GM12878 (cell line): ENCODE measurements around the gene MPDZ. TPM values are rescaled to one million over a fixed set of nuclear protein-coding genes. Genes with fewer than 3 reads are reported as not detected.

ENCODE experiments used
- ATF7 ChIP-seq: fragments of 450-650 bp; IDR thresholded peaks from 2 replicates; pipeline ENCODE4 v1.6.1; 2016; ENCODE audit warnings: low read depth, mild to moderate bottlenecking
- EP300 ChIP-seq, 2 experiments: fragments of 150-350 bp in 1 of 2; IDR thresholded peaks; 2 replicates each; pipeline ENCODE4 v1.6.1; 2011 to 2012; ENCODE audit warnings: low read depth in 2 of 2, low read length in 2 of 2, borderline replicate concordance in 1 of 2, improper control_type of control experiment in 1 of 2, inconsistent platforms in 1 of 2; ENCODE audit not compliant: control insufficient read depth in 1 of 2
- HCFC1 ChIP-seq: fragments of 150-350 bp; IDR thresholded peaks from 2 replicates; pipeline ENCODE4 v1.6.1; 2014; ENCODE audit warnings: low read length
- JUNB ChIP-seq: IDR thresholded peaks from 2 replicates; pipeline ENCODE4 v1.6.1; 2016; ENCODE audit warnings: antibody characterized with exemption, mild to moderate bottlenecking
- MTA3 ChIP-seq: IDR thresholded peaks from 2 replicates; pipeline ENCODE4 v1.6.1; 2012; ENCODE audit warnings: low read length, inconsistent platforms, borderline replicate concordance
- polyA plus RNA-seq, 11 experiments: library from polyadenylated mRNA; depleted of rRNA in 4 of 11; unstranded in 6 of 11; stranded (reverse) in 5 of 11; fragments of >200 nt; fragmentation: Nextera tagmentation in 4 of 11; fragmentation: Illumina TruSeq in 1 of 11; extraction: Ambion mirVana in 4 of 11; extraction: Trizol in 1 of 11; gene quantifications; 1 replicate in 1 of 11; 2 replicates in 10 of 11; pipeline versions ENCODE4 v1.2.1 to v1.2.3, GENCODE V29; 2011 to 2016; ENCODE audit warnings: inconsistent platforms in 2 of 11, missing spikeins in 2 of 11, low read depth in 1 of 11
- total RNA-seq, 4 experiments: library from RNA; depleted of rRNA in 3 of 4; stranded (reverse); fragments of >200 nt in 3 of 4; fragmentation: Illumina TruSeq in 1 of 4; extraction: Trizol in 1 of 4; gene quantifications; 2 replicates each; pipeline versions ENCODE4 v1.2.1 to v1.2.3, GENCODE V29; 2013 to 2021
- TF ChIP-seq, protein P1 (sequence below): fragments of 450-650 bp; IDR thresholded peaks from 2 replicates; pipeline ENCODE4 v1.6.1; 2017; ENCODE audit warnings: mild to moderate bottlenecking, moderate library complexity
- TF ChIP-seq, protein P2 (sequence below): IDR thresholded peaks from 2 replicates; pipeline ENCODE4 v1.6.1; 2012; ENCODE audit warnings: improper control_type of control experiment, low read depth, low read length; ENCODE audit not compliant: insufficient replicate concordance

MPDZ gene
- total and polyA plus RNA-seq, 10 of the 15 experiments (the other 5 are each of a cell fraction or from before 2014, with no cell fraction given), result 0.36 TPM; not detected in 9

- TF ChIP-seq, protein P1, sequence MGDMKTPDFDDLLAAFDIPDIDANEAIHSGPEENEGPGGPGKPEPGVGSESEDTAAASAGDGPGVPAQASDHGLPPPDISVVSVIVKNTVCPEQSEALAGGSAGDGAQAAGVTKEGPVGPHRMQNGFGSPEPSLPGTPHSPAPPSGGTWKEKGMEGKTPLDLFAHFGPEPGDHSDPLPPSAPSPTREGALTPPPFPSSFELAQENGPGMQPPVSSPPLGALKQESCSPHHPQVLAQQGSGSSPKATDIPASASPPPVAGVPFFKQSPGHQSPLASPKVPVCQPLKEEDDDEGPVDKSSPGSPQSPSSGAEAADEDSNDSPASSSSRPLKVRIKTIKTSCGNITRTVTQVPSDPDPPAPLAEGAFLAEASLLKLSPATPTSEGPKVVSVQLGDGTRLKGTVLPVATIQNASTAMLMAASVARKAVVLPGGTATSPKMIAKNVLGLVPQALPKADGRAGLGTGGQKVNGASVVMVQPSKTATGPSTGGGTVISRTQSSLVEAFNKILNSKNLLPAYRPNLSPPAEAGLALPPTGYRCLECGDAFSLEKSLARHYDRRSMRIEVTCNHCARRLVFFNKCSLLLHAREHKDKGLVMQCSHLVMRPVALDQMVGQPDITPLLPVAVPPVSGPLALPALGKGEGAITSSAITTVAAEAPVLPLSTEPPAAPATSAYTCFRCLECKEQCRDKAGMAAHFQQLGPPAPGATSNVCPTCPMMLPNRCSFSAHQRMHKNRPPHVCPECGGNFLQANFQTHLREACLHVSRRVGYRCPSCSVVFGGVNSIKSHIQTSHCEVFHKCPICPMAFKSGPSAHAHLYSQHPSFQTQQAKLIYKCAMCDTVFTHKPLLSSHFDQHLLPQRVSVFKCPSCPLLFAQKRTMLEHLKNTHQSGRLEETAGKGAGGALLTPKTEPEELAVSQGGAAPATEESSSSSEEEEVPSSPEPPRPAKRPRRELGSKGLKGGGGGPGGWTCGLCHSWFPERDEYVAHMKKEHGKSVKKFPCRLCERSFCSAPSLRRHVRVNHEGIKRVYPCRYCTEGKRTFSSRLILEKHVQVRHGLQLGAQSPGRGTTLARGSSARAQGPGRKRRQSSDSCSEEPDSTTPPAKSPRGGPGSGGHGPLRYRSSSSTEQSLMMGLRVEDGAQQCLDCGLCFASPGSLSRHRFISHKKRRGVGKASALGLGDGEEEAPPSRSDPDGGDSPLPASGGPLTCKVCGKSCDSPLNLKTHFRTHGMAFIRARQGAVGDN, result no peak
- TF ChIP-seq, protein P2, sequence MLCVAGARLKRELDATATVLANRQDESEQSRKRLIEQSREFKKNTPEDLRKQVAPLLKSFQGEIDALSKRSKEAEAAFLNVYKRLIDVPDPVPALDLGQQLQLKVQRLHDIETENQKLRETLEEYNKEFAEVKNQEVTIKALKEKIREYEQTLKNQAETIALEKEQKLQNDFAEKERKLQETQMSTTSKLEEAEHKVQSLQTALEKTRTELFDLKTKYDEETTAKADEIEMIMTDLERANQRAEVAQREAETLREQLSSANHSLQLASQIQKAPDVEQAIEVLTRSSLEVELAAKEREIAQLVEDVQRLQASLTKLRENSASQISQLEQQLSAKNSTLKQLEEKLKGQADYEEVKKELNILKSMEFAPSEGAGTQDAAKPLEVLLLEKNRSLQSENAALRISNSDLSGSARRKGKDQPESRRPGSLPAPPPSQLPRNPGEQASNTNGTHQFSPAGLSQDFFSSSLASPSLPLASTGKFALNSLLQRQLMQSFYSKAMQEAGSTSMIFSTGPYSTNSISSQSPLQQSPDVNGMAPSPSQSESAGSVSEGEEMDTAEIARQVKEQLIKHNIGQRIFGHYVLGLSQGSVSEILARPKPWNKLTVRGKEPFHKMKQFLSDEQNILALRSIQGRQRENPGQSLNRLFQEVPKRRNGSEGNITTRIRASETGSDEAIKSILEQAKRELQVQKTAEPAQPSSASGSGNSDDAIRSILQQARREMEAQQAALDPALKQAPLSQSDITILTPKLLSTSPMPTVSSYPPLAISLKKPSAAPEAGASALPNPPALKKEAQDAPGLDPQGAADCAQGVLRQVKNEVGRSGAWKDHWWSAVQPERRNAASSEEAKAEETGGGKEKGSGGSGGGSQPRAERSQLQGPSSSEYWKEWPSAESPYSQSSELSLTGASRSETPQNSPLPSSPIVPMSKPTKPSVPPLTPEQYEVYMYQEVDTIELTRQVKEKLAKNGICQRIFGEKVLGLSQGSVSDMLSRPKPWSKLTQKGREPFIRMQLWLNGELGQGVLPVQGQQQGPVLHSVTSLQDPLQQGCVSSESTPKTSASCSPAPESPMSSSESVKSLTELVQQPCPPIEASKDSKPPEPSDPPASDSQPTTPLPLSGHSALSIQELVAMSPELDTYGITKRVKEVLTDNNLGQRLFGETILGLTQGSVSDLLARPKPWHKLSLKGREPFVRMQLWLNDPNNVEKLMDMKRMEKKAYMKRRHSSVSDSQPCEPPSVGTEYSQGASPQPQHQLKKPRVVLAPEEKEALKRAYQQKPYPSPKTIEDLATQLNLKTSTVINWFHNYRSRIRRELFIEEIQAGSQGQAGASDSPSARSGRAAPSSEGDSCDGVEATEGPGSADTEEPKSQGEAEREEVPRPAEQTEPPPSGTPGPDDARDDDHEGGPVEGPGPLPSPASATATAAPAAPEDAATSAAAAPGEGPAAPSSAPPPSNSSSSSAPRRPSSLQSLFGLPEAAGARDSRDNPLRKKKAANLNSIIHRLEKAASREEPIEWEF, result no peak
- no peak for TF ChIP-seq EP300 (IDR thresholded peaks at IDR 0.05; ENCODE audit: borderline replicate concordance in 1 of 2, control insufficient read depth in 1 of 2, low read depth in 2 of 2, low read length in 2 of 2)
- no peak for TF ChIP-seq ATF7
- TF ChIP-seq MTA3, result no peak
- TF ChIP-seq HCFC1, result no peak
- no peak for TF ChIP-seq JUNB
These were observed 73.7 kb downstream of the MPDZ start (continued) for GRCh38 chr9:13205824-13206223.
